GM19099 (cell line): Measurements from ENCODE around the gene MATN1.

Experiments
- POLR2A ChIP-seq: IDR thresholded peaks from 3 replicates; pipeline ENCODE4 v1.6.1; 2011; ENCODE audit warnings: low read depth; ENCODE audit not compliant: insufficient read length; ENCODE audit errors: extremely low read depth

The MATN1 gene

GRCh38 chr1:30707412-30708360 lies 15.7 kb downstream of the MATN1 start:
- no peak for TF ChIP-seq POLR2A

- TF ChIP-seq POLR2A: no peak
These were observed 16.9 kb downstream of the MATN1 start for GRCh38 chr1:30706528-30706927.

GRCh38 chr1:30705698-30706097 lies 17.7 kb downstream of the MATN1 start:
- TF ChIP-seq POLR2A: no peak

GRCh38 chr1:30704765-30705509 lies 18.4 kb downstream of the MATN1 start:
- no peak for TF ChIP-seq POLR2A

GRCh38 chr1:30704271-30704670 lies 19.1 kb downstream of the MATN1 start:
- no peak for TF ChIP-seq POLR2A

- TF ChIP-seq POLR2A: no peak
These were observed 20.6 kb downstream of the MATN1 start for GRCh38 chr1:30702823-30703222.

GRCh38 chr1:30701258-30701633 lies 22.1 kb downstream of the MATN1 start:
- TF ChIP-seq POLR2A: no peak

- no peak for TF ChIP-seq POLR2A
These were observed 22.7 kb downstream of the MATN1 start for GRCh38 chr1:30700528-30701257.

- TF ChIP-seq POLR2A: no peak
These were observed 23.6 kb downstream of the MATN1 start for GRCh38 chr1:30699762-30700161.

GRCh38 chr1:30698401-30698981 lies 24.9 kb downstream of the MATN1 start:
- no peak for TF ChIP-seq POLR2A

- no peak for TF ChIP-seq POLR2A
These were observed 25.6 kb downstream of the MATN1 start for GRCh38 chr1:30697571-30698376.

GRCh38 chr1:30696831-30697230 lies 26.6 kb downstream of the MATN1 start:
- TF ChIP-seq POLR2A: no peak

- no peak for TF ChIP-seq POLR2A
These were observed 27.9 kb downstream of the MATN1 start for GRCh38 chr1:30695439-30695841.

- TF ChIP-seq POLR2A: no peak
These were observed 28.9 kb downstream of the MATN1 start for GRCh38 chr1:30694280-30695175.

- TF ChIP-seq POLR2A: no peak
These were observed 29.6 kb downstream of the MATN1 start for GRCh38 chr1:30693822-30694221.
